HG03565 (cell line): ENCODE results near the gene GJA10.

Experiments
- ATAC-seq: cut with Tn5 transposase; IDR thresholded peaks from one replicate; pipeline ENCODE4 v1.9.1; 2021; ENCODE audit warnings: mild to moderate bottlenecking, moderate library complexity; ENCODE audit not compliant: unreplicated experiment

Gene GJA10

DNA sequence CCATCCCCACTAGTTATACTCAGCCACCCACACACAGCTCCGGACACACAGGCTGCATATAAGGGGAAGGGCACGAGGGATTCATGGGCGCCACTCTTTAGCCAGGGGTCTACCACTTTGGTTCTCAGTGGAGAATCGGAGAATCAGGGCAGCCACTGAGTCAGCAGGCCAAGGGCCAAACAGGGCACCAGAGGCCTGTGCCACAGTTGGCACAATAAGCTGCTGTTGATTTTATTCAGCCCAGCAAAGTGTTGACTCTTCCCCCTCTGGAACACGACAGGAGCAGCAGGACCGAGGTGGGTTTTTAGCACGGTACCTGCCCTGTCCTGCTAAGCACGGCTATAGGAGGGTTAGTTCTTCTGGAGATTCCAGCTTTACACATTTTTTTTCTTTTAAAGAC, 48.3 kb downstream of the GJA10 start:
- ATAC-seq = no peak

- no peak for ATAC-seq
Observed at GRCh38 chr6:89944181-89944755, 50.0 kb downstream of the GJA10 start.

GRCh38 chr6:89944826-89945407, 50.6 kb downstream of the GJA10 start:
- ATAC-seq = no peak
